Astrocyte (in vitro differentiated cells and primary cell): ENCODE measurements around the gene PXDC1.

Experiments used
- CTCF ChIP-seq: IDR thresholded peaks from 2 replicates; pipeline ENCODE4 v1.5.1; 2011; ENCODE audit warnings: low read depth, mild to moderate bottlenecking, inconsistent platforms, low read length, moderate library complexity; ENCODE audit not compliant: insufficient read depth
- EZH2 ChIP-seq: IDR thresholded peaks from 2 replicates; pipeline ENCODE4 v1.6.1; 2012; ENCODE audit warnings: mild to moderate bottlenecking, low read length, inconsistent platforms; ENCODE audit not compliant: insufficient read depth

GRCh38 chr6:3756546-3756945 is 5.0 kb upstream of the PXDC1 start:
- TF ChIP-seq CTCF (no peak), EZH2 (no peak)
